Fibroblast of gingiva (primary cell): ENCODE data around the gene TMEM61.

Source experiments
- DNase-seq: peaks from one replicate; pipeline ENCODE4 v3.0.0-alpha.2; 2011; ENCODE audit warnings: low read depth

TMEM61 gene

DNA sequence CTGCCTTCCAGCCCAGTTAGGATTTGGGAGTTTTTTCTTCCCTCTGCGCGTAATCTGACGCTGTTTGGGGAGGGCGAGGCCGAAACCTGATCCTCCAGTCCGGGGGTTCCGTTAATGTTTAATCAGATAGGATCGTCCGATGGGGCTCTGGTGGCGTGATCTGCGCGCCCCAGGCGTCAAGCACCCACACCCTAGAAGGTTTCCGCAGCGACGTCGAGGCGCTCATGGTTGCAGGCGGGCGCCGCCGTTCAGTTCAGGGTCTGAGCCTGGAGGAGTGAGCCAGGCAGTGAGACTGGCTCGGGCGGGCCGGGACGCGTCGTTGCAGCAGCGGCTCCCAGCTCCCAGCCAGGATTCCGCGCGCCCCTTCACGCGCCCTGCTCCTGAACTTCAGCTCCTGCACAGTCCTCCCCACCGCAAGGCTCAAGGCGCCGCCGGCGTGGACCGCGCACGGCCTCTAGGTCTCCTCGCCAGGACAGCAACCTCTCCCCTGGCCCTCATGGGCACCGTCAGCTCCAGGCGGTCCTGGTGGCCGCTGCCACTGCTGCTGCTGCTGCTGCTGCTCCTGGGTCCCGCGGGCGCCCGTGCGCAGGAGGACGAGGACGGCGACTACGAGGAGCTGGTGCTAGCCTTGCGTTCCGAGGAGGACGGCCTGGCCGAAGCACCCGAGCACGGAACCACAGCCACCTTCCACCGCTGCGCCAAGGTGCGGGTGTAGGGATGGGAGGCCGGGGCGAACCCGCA is 59.1 kb downstream of the TMEM61 start, which contains the start of gene PCSK9:
Gene PCSK9 (plus strand): TSS at position 207 of the 741 bp plus-strand sequence. CDS start 290 bp downstream, at position 497.
- no peak for DNase-seq

DNA sequence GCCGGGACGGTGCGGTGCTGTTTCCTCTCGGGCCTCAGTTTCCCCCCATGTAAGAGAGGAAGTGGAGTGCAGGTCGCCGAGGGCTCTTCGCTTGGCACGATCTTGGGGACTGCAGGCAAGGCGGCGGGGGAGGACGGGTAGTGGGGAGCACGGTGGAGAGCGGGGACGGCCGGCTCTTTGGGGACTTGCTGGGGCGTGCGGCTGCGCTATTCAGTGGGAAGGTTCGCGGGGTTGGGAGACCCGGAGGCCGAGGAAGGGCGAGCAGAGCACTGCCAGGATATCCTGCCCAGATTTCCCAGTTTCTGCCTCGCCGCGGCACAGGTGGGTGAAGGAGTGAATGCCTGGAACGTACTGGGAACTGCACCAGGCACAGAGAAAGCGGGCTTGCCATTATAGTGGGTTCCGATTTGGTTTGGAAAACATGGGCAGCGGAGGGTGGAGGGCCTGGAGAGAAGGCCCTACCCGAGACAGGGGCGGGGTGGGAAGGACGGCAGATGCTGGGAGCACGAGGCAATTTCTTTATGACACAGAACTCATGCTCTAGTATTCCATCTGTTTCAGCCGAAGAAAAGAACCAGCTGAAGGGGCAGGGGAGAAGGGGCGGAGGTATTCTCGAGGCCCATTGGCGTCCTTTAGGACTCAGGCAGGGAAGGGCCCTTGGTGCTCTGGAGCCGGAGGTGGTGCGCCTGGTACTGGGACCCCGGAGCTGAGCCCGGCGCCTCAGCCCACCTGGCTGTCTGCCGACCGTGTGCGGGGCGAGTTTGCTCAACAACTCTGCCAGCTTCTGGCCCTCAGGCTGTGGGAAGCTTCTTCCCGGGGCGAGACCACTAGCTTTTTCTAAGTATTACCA is 59.9 kb downstream of the TMEM61 start:
- no peak for DNase-seq

DNA sequence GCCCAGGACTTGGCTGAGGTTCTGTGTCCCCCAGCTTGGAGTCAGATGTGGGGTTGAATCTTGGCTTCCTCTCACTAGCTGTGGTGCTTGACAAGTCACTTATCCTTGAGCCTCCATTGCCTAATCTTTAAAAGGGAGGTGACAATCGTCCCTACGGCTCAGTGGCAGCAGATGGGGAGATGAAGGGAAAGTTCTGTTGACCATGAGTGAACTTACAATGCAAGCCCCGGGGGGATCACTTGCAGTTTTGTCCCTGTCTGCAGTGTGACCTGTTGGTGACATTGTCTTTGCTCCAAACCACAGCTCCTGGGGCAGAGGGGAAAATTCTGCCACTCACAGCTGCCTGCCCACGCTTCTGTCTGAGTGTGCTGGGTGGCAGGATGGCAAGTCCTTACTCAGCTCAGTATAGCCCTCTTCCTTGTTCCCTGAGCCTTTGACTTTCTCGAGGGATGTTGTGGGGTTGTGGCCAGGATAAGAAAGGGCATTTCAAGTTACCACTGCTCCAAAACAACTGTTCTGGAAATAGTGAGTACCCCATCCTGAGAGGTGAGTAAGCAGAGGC is 60.6 kb downstream of the TMEM61 start:
- no peak for DNase-seq

GRCh38 chr1:55041613-55042012 is 61.2 kb downstream of the TMEM61 start:
- no peak for DNase-seq
